ENCODE data around the gene MTMR3. TPM values are rescaled to one million over a fixed set of nuclear protein-coding genes. Genes with fewer than 3 reads are reported as not detected.

The MTMR3 gene
- total and polyA plus RNA-seq, 2 donors (not counting 1 experiment from before 2014, with no cell fraction given), result 31.7 to 67.8 TPM

DNA sequence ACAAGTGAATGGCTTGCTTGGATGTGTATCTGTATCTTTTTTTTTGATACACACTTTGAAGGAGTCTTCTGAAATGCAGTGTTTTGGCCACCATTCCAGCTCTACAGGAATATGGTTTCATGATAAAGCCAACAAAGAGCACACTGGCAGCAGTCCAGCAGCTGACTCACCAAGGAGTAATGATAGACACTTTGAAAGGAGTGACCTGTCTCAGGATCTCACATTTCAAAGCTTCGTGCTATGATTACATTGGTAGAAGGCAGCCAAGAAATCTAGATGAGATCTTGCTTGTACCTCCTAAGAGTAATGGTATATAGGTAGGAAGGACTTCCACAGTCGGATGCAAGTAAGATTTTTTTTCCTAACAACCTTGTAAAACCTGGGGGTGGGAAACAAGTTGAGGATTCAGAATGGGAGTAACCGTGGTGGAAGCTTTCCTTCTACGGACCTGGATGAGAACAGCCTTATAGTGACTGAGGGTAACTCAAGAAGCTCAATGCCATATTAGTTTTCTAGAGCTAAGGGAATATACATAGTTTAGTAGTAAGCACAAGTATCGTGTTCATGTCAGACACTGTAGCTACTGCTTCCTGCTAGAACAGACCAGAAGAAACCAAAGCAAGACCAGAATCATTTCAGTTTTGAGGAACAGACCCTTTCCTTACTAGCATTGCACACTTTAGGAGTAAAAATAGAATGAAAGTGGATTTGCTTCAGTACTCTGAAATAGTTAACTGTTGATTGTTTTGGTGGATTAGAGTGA, 25.0 kb downstream of the MTMR3 start:
- DNase-seq (no peak), ATAC-seq (ENCODE audit: low read depth) (no peak)
- Histone ChIP-seq H3K4me1 (ENCODE audit: control insufficient read depth in 2 of 2, insufficient read depth in 2 of 2, low read length in 2 of 2) (peaks cover 0 to 4% of the 10 kb centered on the region in 2 donors), H3K27ac (ENCODE audit: low read length in 2 of 2) (no peak overlapping the region), H3K79me2 (ENCODE audit: control insufficient read depth, insufficient read depth, low read length) (peaks cover 97% of the 10 kb centered on the region), H3K4me3 (ENCODE audit: control extremely low read depth in 1 of 5, extremely low read depth in 1 of 5, insufficient read depth in 1 of 5, low read depth in 2 of 5, low read length in 4 of 5) (no peak overlapping the region), H3K27me3 (replicated peaks in 1 of 4; ENCODE audit: control extremely low read depth in 1 of 4, control insufficient read depth in 3 of 4, insufficient read depth in 4 of 4, low read length in 3 of 4) (no peaks in the 10 kb centered on the region), H4K20me1 (ENCODE audit: control insufficient read depth, insufficient read depth, low read length, poor library complexity, severe bottlenecking) (peaks cover 93% of the 10 kb centered on the region), H3K9ac (ENCODE audit: low read length) (no peak overlapping the region), H3K9me3 (ENCODE audit: control extremely low read depth in 1 of 3, control insufficient read depth in 2 of 3, insufficient read depth in 1 of 3, low read length in 2 of 3) (no peaks in the 10 kb centered on the region), H3K4me2 (replicated peaks; ENCODE audit: low read depth, low read length, poor library complexity, severe bottlenecking) (no peak overlapping the region), H3K36me3 (replicated peaks in 1 of 2; ENCODE audit: control extremely low read depth in 1 of 2, control insufficient read depth in 1 of 2, extremely low read depth in 1 of 2, insufficient read depth in 2 of 2, low read length in 1 of 2) (no peaks in the 10 kb centered on the region), H2AFZ (ENCODE audit: insufficient read depth, low read depth, low read length, poor library complexity, severe bottlenecking) (no peak overlapping the region)
- Mint-ChIP-seq H3K27me3 (no peaks in the 10 kb centered on the region), H3K27ac (no peak overlapping the region), H3K9me3 (ENCODE audit: insufficient read depth) (no peaks in the 10 kb centered on the region), H3K4me1 (peaks cover 43% of the 10 kb centered on the region), H3K4me3 (no peak overlapping the region)
- no peak for TF ChIP-seq EZH2 (IDR thresholded peaks at IDR 0.05; ENCODE audit: borderline replicate concordance, insufficient read depth, low read depth, low read length, poor library complexity, severe bottlenecking)
- TF ChIP-seq, protein P1, sequence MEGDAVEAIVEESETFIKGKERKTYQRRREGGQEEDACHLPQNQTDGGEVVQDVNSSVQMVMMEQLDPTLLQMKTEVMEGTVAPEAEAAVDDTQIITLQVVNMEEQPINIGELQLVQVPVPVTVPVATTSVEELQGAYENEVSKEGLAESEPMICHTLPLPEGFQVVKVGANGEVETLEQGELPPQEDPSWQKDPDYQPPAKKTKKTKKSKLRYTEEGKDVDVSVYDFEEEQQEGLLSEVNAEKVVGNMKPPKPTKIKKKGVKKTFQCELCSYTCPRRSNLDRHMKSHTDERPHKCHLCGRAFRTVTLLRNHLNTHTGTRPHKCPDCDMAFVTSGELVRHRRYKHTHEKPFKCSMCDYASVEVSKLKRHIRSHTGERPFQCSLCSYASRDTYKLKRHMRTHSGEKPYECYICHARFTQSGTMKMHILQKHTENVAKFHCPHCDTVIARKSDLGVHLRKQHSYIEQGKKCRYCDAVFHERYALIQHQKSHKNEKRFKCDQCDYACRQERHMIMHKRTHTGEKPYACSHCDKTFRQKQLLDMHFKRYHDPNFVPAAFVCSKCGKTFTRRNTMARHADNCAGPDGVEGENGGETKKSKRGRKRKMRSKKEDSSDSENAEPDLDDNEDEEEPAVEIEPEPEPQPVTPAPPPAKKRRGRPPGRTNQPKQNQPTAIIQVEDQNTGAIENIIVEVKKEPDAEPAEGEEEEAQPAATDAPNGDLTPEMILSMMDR (IDR thresholded peaks at IDR 0.05), result no peak
- ChIA-PET POLR2A (no interaction called here), CTCF (no interaction called here)
- intact Hi-C loops (cut with micrococcal nuclease), result no loop called here
- WGBS (ENCODE audit: insufficient coverage), result 81% methylated on average over 3 of the region's 5 CpGs

- WGBS (ENCODE audit: insufficient coverage), result 100% methylated on average over 3 of the region's 4 CpGs
- H3K27me3 ChIP-seq (replicated peaks in 1 of 4; ENCODE audit: control extremely low read depth in 1 of 4, control insufficient read depth in 3 of 4, insufficient read depth in 4 of 4, low read length in 3 of 4), result no peaks in the 10 kb centered on the region
- TF ChIP-seq, protein P1 (IDR thresholded peaks at IDR 0.05), result no peak
- no peak for TF ChIP-seq EZH2 (IDR thresholded peaks at IDR 0.05; ENCODE audit: borderline replicate concordance, insufficient read depth, low read depth, low read length, poor library complexity, severe bottlenecking)
- ChIA-PET POLR2A (no interaction called here), CTCF (no interaction called here)
- H2AFZ ChIP-seq (ENCODE audit: insufficient read depth, low read depth, low read length, poor library complexity, severe bottlenecking), result no peak overlapping the region
- no peaks in the 10 kb centered on the region for H3K27me3 Mint-ChIP-seq
- no peaks in the 10 kb centered on the region for H3K36me3 ChIP-seq (replicated peaks in 1 of 2; ENCODE audit: control extremely low read depth in 1 of 2, control insufficient read depth in 1 of 2, extremely low read depth in 1 of 2, insufficient read depth in 2 of 2, low read length in 1 of 2)
- H3K9me3 Mint-ChIP-seq (ENCODE audit: insufficient read depth), result no peaks in the 10 kb centered on the region
- DNase-seq (no peak), ATAC-seq (ENCODE audit: low read depth) (no peak)
- no peak overlapping the region for H3K9ac ChIP-seq (ENCODE audit: low read length)
- H3K27ac Mint-ChIP-seq, result no peak overlapping the region
- no peak overlapping the region for H3K4me3 Mint-ChIP-seq
- H3K9me3 ChIP-seq (ENCODE audit: control extremely low read depth in 1 of 3, control insufficient read depth in 2 of 3, insufficient read depth in 1 of 3, low read length in 2 of 3), result no peaks in the 10 kb centered on the region
- H3K79me2 ChIP-seq (ENCODE audit: control insufficient read depth, insufficient read depth, low read length), result peaks cover 97% of the 10 kb centered on the region
- H3K27ac ChIP-seq (ENCODE audit: low read length in 2 of 2), result no peak overlapping the region
- no peak overlapping the region for H3K4me3 ChIP-seq (ENCODE audit: control extremely low read depth in 1 of 5, extremely low read depth in 1 of 5, insufficient read depth in 1 of 5, low read depth in 2 of 5, low read length in 4 of 5)
- peaks cover 4 to 18% of the 10 kb centered on the region in 2 donors for H3K4me1 ChIP-seq (ENCODE audit: control insufficient read depth in 2 of 2, insufficient read depth in 2 of 2, low read length in 2 of 2)
- intact Hi-C loops (cut with micrococcal nuclease), result no loop called here
- peaks cover 67% of the 10 kb centered on the region for H3K4me1 Mint-ChIP-seq
- H3K4me2 ChIP-seq (replicated peaks; ENCODE audit: low read depth, low read length, poor library complexity, severe bottlenecking), result no peak overlapping the region
- peaks cover 91% of the 10 kb centered on the region for H4K20me1 ChIP-seq (ENCODE audit: control insufficient read depth, insufficient read depth, low read length, poor library complexity, severe bottlenecking)
These were observed 29.2 kb downstream of the MTMR3 start for GRCh38 chr22:29912141-29912540.
